LoVo (cell line): ENCODE data around the gene LRRC75A.

Experiments
- DNase-seq: peaks from one replicate; pipeline ENCODE4 v3.0.0-alpha.2; 2016; ENCODE audit warnings: low spot score

The LRRC75A gene

DNA sequence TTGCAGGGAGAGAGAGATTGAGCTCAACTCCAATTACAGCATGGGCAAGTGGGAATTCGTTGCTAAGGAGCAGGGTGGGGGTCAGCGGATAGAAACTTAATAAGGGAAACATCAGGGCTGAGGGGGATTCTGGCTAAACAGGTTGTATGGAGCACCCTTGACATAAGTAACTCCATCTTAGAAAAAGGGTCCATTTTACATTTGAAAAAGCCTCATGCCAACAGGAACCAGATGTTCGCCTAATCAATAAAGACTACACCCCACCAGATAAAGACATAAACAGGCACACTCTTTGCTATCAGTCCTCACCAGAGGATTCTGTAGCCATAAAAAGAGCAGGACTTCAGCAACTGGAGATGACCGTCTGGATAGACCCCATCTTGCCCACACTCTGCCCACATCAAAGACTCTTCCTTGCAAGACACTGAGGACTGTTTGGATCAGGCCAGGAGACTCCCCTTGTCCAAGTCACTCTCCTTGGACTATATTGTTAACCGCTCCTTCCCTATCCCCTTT is 1.6 kb upstream of the LRRC75A start:
- no peak for DNase-seq

DNA sequence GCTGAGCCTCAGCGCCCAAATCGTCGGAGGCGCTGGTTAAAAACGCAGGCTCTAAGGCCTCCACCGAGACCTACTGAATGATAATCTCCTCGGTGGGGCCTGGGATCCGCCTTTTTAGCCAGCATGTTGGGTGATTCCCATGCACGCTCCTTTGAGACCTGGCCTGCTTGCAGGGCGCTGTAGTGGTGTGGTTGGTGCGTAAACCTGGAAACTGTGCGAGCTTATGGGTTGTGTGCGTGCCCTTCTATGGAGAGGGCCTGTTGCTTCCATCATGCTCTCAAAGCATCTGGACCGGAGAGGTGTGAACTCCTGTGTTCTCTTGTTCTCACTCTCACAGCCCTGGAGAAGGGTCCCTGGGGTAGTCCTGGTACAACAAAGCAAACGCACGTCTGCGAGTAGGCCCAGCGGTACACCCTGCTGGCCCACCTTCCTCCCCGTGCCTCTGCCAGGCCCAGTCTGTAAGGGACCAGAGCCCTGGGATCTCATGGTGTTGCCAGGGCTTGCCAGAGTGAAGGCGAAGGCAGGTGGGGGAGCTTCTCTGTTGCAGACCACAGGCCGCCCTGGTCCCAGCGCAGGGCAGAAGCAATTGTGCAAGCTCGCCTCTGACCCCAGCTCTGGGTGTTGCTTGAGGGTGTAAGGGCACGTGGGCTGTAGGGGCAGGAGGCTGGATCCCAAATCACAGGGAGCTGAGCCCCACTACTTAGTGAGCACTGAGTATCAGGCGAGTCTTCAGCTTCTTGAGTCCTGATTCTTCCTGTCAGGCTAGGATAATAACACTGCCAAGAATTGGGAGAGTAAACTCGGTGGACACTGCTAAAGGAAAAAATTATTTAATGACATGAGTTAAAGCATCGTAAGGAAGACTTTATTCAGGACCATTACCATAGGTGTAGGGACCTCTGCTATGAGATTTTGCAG is 879 bp upstream of the LRRC75A start:
- no peak for DNase-seq

DNA sequence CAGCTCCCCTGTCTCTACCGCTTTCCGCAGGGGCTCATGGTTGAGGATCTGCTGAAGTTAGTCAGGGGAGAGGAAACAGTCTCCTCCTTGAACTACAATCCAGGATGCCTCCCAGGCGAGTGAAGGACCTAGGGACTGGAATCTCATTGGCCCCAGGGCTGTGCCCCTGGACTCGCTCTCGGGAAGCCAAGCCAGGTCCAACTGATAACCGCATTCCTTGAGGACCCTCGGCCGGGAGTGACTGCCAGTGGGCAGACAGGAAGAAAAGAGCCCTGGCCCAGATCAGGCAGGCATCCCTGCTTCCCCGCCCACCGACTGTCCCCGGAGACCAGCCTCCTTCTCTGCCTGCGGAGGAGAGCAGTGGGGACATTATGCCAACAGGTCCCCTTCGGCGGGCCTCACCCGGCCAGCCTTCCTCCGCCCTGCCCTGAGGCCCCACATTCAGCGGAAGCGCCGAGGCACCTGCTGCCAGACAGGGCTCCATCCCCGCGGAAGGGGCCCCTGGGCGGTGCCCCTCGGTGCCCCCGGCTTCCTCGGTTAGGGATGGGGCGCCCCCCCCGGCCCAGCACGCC is 776 bp downstream of the LRRC75A start:
- peak; percentile 15 for DNase-seq

DNA sequence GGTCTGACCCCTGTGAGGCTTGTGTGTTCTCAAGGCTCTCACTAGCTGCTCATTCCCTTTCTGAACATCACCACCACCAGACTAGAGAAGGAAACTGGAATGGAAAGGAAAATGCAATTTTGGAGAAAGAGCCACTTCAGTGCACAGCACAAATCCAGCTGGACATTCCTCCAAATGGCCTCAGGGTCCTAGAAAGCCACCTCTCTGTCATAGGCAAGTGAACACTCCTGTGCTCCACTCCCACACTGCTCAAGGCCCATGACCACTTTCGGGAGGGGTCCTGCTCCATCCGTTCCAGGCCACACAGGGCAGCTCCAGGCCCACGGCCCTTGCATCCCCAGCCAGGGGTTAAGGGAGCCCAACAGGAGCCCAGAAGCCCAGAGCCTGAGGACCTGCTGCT is 2.6 kb downstream of the LRRC75A start:
- no peak for DNase-seq

DNA sequence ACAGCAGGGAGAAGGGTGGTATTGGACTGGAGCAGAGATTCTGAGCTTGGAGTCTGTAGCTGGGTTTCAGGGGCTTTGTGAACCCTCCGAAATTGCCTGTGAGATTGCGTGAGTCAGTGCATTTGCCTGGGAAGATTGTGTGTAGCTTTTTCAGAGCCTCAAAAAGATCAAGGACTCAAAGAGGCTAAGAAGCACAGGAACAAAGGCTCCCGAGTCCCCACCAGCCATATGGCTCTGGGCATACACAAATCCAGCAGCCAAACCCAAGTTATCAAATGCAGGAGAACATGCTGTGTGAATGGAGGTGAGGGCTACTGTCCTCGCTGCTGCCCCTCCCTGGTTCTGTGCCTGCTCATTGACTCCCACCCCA is 3.0 kb downstream of the LRRC75A start:
- DNase-seq: no peak

DNA sequence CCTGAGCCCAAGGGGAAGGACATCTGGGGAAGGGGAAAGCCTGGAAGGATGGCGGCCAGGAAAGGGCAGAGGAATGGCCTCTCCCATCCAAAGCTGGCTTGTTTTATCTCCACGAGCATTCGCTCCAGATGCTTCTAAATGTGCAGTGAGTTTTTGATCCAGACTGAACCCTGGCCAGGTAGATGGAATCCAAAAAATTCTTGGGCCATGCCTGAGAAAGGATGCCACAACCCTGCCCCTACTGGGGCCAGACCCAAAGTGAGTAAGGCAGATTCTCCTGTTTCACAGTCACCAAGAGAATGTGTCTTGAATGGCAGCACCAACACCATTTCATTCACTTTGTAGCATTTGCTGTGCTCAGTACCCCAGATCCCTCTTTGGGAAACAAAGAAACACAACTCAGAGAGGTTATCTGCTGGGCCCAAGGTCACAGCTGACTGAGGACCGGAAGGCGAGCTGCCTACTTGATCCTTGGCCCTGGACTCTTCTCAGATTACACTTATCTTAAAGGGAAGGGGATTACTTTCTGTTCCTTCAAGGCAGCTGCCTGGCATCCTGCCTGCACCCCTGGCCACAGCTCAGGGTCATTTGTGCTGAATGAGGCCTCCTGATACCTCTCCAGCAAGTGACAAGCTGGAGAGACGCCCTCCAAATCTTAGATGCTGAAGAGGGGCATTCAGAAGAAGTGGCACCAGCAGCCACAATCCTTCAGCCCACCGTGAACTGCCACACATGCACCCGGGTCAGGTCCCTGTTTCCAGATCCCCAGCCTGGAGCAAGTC is 3.6 kb downstream of the LRRC75A start:
- DNase-seq: no peak

DNA sequence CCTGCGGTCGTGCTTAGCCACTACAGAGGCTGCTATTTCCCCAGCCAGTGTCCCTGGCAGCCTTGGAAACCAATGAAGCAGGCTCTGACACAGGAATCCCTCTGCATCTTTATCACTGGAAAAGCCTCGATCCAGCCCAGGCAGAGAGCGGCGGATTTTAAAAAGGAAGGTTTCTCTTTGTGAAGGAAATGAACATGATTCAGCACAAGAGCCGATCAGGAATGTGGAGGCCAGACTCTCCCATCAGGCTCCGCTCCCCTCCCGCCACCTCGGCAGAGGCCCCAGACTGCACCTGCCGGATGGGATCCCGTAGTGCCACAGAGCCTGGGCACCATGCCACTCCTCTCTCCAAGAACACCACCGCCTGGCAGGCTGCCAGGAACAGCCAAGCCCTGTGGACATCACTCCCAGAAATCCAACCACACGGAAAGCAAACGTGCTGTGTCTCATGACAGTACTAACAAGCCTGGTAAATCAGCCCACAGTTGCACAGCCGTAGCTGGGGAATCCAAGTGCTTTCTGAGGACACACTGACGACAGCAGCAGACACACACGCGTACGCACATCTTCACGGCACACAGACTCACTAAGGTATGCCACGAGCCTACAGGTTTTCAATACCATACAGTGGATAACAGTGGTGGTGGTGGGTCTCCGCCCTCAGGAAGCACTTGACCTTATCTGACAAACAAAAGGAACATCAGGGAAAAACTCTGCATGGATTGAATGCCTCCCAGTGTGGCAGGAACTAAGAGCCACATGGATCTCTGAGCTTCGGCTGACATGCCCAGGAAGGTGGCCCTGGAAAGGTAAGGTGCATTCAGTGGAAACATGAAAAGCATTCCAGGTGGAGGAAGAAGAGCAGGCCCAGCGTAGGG is 5.4 kb downstream of the LRRC75A start:
- peak; percentile 90 for DNase-seq

DNA sequence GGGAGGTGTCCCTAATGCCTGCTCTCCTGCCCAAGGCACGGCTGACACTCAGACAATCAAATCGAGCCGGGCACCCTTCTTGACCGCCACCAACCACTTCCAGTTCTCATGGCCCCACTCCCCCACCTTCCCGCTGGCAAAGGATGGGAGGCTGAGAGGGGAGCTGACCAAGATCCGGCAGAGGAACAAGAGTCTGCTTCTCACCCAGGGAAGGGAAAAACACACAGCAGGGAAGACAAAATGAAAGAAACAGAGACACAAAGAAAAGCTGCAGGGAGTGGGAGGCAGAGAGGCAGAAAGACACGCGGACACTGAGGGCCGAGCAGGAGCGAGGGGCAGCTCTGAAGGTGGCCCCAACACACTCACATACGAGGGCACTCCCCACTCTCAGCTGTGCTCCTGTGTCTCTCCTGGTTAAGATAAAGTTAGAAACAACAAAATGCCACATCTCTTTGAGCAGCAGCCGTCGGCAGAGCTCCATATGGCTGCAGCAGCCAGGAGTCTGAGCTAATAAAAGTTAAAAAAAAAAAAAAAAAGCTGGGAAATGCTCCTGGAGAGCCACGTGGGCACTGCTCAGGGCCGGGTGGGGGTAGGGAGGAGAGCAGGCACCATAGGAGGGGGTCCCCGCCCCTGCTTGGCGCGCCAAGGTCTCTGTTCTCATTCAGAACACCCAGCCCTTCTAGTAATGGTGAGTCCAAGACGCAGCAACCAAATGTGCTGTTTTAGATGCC is 7.4 kb downstream of the LRRC75A start:
- no peak for DNase-seq

DNA sequence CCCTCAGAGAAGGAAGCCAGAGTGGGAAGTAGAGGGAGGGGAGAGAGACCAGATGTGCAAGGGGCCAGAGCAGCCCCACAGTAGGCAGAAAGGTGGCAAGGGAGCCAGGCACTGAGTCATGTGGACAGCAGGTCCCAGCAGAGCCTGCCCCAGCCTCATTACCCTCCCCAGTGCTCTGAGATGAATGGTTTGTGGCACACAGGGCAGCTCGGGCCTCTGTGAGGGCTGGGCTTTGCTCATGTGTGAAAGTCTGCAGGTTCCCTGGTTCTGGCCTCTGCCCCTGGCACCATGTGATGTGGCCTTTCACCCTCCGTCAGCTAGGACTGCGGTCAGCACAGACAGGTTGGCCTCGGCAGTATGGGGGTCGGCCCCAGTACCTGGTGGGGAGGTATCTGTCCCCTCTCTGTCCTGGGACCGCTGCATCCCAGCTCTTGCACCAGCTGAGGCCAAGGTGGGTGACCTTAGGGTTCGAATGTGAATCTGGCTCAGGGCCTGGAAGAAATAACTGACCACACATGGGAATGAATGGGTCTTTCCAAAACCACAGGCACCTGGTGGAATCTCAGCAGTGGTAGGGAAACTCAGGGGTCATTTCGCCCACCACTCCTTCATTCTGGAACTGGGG is 8.9 kb downstream of the LRRC75A start:
- no peak for DNase-seq

DNA sequence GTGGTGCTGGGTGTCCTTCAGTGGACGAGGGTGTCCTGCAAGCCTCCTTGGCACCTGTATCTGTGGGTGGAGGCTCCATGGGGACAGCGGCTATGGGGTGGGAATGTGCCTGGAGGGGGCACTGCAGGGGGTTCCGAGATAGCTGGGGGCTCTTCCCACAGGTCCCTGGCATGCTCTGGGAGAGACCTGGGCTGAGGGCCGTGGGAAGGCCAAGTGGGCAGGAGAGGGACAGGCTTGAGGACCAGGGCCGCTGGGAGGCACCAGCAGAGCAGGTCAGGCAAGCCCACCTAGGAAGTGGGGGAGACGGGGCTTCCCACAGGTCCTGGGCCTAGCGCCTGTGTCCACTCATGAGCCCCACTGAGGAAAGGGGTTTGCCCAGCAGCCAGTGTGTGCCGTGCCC is 9.7 kb downstream of the LRRC75A start:
- DNase-seq: no peak

DNA sequence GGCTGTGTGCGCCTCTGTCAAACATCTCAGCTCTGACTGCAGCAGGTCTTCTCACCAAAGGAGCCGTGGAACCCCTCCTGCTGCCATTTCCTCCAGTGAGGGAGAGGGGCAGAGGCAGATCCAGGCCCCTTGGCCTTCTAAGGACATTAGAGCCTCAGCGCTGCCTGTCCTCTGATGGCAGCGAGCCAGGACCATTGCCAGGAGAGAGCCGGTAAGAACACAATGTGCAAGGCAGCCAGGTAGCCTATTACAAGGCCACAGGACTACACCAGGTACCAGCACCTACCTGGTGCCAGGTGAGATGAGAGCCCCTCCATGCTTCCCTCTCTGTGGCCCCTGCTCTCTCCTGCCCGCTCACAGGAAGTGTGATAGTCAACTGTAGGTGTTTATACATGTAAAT is 11.0 kb downstream of the LRRC75A start:
- DNase-seq: no peak

DNA sequence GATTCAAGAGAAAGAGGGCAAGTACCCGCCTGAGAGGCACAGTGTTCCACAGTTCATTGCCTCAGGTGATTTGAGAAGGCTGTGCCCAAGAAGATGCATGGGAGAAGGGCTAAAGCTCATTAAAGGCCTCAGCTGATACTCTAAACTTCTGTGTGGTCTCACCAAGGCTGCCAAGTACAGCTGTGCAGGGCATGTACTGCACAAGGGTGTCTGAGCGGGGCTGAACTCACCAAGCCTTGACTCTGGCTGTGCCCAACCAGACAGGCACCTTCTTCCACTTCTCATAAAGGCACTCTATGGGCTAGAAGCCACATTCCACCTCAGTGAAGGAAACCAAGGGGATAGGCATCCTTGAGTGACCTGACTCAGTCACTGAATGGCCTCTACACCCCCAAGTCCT is 12.7 kb downstream of the LRRC75A start:
- DNase-seq: no peak

DNA sequence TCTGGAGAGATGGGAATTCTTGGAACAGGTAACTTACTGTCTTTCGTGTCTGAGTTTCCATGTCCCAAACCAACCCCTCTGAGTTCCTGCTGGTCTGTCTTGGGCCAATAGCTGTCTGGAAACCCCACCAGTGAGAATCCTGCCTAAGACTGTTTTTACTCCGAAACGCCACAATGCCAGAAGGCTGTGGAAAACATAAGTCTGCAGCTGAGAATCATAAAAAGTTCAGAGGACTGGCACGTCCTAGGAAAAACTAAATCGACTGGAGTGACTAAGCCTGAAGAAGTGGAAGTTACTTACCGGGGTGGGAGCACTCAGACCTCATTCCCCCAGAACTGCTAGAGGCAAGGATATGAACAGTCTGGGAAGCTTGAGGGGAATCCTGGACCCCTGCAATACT is 13.3 kb downstream of the LRRC75A start:
- no peak for DNase-seq

DNA sequence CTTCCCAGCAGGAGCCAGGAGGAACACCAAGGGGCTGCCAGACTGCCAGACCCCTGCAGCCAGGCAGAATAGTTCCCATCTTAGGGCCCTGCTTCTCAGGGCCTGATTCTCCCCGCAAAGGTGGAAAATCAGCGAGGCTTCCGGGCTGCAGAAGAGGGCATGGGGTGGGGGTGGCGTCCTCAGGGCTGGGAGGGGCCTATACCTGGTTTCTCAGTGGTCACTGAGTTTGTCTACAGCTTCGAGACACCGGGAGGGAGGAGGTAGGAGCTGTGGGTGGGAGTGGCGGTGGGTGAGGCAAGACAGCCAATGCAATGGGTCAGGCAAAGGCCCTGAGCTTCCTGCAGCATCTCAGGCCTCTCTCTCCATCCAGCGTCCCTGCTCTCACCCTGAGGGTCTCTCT is 14.3 kb downstream of the LRRC75A start:
- no peak for DNase-seq

DNA sequence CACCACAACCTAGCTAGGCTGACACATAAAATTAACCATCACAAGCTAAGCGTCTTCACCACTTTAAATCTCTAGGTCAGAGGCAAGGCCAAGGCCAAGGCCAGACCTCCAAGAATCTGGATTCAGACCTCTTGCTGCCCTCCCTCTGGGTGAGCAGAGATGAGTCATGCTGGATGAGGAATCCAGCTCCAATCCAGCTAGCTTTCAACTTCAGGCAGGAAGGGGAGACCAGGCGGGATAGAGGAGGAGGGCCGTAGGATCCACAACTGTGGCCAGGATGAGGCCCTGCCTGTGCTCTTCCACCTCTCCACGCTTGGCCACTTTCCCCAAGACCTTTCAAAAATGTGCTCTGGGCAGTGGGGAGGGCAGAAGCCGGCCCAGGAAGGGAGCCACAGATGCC is 14.7 kb downstream of the LRRC75A start:
- DNase-seq: no peak

DNA sequence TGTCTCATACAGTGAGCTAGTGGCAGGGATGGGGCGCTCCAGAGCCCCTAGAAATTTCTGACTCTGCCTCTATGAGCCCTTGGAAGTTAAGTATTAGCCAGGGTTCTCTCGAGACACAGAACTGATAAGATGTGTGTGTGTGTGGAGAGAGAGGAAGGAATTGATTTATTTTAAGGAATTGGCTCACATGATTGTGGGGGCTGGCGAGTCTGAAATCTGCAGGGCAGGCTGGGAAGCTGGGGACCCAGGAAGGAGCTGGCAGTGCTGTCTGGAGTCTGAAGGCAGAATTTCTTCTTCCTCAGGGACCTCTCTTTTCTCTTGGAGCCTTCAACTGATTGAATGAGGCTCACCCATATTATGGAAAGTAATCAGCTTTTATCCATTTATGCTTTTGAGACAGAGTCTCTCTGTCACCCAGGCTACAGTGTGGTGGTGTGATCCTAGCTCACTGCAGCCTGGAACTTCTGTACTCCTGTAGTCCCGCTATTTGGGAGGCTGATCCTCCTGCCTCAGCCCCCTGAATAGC is 16.8 kb downstream of the LRRC75A start:
- no peak for DNase-seq

DNA sequence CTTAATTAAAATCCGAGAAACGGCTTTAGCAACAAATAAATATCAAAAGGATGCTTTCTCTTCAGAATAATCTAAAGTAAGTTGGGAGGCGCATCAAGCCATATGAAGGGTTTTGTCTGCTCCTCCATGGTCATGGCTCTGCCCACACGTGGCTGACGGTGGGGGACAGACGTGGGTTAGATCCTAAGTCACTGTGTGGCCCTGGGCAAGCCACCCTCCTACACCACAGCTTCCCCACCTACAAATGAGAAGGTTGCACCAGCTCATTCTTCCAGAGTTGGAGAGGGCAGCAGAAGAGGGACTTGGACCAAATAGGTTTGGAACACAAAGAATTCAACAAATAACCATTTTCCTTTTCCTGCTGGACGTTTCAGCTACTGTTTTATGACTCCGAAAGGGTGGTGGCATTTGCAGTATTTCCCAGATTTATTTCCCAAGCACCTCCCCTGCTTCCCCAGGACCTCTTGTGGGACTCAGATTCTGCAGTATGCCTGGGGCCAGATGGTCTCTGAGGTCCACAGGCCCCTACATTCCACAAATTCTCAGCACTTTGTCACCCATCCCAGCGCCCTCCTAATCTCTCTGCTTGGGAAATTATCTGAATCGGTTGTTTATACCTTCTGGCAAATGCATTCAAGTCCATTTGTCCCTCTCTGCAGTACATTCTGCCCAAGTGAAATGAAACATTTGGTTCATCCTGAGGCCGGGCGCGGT is 17.8 kb downstream of the LRRC75A start:
- DNase-seq: no peak

DNA sequence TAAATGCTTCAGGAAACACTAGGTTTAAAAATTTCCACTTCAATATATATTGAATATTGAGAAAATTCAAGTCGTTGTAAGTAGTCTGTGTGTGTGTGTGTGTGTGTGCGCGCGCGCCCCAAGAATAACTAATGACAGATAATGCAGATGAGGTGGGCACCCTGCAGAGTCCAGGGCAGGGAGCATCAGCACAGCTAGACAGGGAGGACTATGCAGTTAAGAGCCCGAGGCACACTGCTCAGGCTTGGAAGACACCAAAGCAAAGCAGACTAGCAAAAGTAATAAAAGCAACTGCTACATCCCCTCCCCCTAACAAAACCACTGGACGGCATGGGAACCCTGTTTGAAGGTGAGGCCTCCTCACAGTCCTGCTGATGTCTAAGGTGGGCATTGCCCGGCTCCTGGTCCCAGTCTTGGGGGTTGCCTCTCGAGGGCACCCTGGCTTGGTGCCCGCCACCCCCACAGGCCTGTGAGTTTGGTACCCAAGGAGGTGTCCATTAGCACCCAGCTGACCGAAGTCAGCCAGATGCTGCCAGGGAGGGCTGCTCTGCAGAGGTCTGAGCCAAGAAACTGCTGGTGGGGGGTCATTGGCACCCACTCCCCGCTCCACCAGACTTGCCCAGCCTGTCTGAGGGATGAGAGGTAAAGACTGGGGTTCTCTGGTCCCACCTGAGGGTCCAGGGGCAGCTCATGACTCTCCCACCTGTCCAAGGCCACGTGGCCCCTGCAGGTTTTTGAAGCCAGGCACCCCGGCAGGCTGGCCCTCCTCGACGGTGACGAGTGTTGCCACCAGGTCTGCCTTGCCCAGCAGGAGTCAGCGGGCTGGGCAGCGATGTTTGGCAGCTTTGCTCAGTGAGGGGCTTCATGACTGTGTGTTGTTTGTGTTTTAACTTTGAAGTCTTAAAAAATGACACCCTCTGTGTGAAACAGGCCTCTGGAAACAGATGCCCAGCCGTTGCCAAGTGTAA is 18.7 kb downstream of the LRRC75A start:
- DNase-seq: no peak

DNA sequence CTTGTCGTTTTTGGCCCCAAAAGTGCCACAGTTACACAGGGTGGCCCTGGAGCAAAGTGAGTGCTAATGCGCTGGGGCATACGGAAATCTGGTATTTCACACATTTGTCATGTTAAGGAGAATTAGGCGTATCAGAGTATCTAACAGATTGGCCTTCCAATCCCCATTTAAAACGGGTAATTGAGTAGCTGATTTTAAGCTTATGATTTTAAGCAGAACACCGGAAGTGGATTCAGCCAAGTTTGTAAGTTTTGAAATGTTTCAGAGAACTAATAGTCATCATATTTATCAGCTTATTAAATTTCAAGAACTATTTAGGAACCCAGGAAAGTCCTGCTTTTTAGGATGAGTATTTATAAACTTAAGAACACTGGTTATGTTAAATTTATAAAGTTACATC is 19.5 kb downstream of the LRRC75A start:
- DNase-seq: no peak
